GM18520 (cell line): ENCODE data around the gene DOK4.
A peak's percentile ranks its signal among the peaks of the same experiment; 100 is the strongest.
"Not testable (repeated sequence)": the region's sequence is repeated elsewhere in the genome, so short reads cannot be mapped to it uniquely, and the experiment has no call there.

Experiments
- ATAC-seq: cut with Tn5 transposase; IDR thresholded peaks from one replicate; pipeline ENCODE4 v1.9.1; 2021; ENCODE audit not compliant: unreplicated experiment

The DOK4 gene

DNA sequence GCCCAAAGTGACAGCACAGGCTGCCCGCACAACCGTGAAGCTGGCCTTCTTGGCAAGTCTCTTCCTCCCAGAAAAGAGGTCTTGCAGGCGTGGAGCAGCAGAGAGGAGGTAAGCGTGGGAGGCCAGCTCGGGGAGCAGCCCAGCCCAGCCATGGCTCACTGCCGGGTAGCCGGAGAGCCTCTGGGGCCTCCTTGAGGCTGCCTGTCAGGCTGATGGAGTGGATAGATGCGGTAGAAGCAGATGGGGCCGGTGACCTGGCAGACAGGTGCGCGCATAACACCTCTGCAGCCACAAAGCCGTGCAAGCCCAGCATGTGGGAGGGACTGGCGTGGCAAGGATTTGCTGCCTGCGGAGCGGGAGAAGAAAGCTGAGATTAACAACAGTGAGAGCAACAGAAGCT, 17.1 kb upstream of the DOK4 start:
- ATAC-seq: no peak

- no peak for ATAC-seq
Measured at GRCh38 chr16:57502048-57502775, 15.9 kb upstream of the DOK4 start.

DNA sequence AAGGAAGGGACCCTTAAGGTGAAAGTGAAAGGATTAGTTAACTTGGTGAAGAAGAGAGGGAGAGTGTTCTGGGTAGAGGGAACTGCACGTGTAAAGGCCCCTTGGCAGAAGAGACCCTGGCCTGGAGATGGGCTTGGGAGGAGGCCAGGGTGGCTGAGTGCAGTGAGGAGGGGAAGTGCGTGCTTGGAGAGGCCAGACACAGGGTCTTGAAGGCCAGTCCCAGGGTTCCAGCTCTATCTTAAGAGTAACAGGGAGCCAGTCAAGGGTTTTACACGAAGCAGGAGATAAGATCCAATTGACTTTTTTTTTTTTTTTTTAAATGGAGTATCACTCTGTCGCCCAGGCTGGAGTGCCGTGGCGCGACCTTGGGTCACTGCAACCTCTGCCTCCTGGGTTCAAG, 15.2 kb upstream of the DOK4 start:
- ATAC-seq: no peak

GRCh38 chr16:57500578-57501111, 14.4 kb upstream of the DOK4 start:
- no peak for ATAC-seq

GRCh38 chr16:57499941-57500340, 13.6 kb upstream of the DOK4 start:
- not testable (repeated sequence) for ATAC-seq

GRCh38 chr16:57498031-57498430, 11.7 kb upstream of the DOK4 start:
- ATAC-seq: no peak

DNA sequence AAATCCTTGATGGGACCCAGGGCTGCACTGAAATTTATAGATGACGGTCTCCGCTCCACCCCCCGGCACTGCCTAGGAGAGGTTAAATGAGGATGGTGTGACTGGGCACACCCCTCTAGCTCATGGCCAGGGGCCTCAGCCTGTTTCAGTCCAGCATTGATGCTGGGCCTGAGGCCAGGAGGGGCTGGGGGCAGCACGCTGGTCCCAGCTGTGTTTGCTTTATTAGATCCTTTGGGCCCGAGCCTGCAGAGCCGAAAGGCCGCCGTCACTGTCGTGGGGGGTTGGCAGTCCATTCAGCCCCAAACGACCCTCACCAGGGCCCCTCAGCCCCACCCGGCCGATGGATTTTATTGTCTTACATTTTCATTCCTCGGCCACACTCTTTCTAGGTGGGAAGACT, 10.8 kb upstream of the DOK4 start:
- no peak for ATAC-seq

GRCh38 chr16:57493767-57494166, 7.5 kb upstream of the DOK4 start:
- ATAC-seq: no peak

DNA sequence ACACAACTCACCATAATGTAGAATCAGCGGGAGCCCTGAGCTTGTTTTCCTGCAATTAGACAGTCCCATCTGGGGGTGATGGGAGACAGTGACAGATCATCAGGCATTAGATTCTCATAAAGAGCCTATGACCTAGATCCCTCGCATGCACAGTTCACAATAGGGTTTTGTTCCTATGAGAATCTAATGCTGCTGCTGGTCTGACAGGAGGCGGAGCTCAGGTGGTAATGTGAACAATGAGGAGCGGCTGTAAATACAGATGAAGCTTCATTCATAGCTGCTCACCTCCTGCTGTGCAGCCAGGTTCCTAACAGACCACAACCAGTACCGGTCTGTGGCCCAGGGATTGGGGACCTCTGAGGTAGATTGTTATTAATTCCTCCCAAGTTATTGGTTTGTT, 2.9 kb upstream of the DOK4 start:
- no peak for ATAC-seq

DNA sequence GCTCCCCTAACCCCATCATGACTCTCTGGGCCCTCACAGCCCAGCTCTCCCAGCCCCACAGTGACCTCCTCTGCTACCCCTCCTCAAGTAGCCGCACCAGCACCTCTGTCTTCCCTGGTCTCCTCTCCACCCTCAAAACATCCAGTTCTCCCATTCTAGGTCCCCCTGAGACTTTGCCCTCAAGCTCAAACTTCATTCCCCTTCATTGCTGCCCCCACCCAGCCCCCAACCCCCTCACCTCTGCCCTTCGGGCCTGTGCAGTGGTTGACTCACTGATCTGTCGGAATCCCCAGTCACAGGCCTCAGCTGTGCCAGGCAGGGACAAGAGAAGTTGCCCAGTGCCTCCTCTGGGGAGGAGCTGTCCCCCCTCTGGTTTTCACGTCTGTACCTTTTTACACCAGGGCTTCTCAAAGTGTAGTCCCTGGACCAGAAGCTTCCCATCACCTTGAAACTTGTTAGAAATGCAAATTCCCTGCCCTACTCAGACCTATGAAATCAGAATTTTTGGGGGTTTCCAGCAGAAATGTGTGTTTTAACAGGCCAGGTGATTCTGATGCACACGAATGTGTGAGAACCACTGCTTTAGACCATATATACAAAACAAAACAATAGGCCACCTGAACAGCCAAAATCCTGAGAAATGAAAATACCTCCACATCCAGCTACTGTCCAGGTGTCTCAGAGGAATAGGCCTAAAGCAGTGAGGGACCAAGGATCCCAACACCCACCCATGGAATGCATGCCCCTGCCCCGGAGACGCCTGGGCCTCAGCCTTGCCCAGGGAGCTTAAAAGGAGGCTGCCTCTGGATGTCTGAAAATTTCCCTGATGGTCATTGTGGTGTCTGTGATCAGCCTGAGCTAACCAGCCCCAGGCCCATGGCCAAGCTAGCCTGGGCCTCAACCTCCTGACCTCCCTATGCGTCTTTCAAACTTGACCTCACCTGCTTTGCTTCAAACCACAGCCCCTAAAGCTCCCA, 853 bp upstream of the DOK4 start:
- ATAC-seq: peak; percentile 38

DNA sequence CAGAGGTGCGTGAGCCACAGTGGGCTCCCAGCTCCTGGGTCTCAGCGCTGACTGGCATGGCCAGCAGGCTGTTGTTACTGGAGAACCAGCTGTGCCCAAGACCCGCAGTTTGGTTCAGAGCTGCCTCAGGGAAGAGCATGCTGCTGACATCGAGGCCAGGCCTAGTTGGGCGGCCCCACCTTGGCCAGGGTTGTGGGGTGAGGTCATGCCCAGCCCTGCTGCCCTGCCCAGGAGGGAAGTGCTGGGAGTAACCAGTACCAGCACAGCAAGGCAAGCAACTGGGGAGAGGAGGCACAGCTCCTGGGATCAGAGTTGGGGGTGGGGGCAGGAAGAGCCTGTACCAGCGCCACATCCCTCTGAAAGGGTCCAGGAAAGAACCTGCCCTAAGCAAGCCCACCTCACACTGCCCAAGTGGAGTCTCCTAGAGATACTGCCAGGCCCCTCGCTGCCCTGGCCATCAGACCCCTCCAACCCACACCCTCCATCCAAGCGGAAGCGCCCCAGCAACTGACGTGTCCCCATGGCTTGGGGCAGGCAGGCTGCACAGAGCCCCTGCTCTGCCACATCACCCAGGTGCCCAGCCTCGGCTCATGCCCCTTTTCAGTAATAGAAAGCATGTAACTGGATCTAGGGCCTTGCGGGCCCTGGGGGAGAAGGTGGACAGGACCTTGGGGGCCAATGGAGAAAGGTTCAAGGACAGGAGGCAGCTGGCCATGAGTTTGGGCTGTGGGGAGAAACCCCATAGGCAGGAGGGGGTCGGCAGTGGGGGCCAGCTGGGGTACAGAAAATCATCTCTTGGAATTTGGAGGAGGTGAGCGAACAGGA, 990 bp downstream of the DOK4 start:
- ATAC-seq: no peak

DNA sequence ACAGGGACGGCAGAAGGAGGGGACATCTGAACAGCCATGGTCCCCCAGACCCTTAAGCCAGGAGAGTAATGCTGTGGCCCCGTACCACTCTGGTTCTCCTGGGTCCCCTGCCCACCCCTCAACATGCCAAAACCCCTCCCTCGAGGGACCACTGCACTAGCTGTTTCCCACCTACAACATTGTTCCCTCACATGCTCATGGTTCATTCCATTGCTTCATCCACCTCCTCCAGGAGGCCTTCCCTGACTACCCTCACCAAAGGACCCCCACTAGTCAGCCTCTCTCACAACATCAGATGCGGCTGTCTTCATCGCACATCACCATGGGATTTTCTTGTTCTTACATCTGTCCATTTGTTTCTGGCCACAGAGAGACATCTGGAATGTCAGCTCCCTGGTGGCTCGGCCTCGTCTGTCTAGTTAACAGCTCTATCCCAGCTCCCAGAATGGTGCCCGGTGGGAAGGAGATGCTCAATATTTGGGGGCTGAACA, 1.7 kb downstream of the DOK4 start:
- no peak for ATAC-seq

DNA sequence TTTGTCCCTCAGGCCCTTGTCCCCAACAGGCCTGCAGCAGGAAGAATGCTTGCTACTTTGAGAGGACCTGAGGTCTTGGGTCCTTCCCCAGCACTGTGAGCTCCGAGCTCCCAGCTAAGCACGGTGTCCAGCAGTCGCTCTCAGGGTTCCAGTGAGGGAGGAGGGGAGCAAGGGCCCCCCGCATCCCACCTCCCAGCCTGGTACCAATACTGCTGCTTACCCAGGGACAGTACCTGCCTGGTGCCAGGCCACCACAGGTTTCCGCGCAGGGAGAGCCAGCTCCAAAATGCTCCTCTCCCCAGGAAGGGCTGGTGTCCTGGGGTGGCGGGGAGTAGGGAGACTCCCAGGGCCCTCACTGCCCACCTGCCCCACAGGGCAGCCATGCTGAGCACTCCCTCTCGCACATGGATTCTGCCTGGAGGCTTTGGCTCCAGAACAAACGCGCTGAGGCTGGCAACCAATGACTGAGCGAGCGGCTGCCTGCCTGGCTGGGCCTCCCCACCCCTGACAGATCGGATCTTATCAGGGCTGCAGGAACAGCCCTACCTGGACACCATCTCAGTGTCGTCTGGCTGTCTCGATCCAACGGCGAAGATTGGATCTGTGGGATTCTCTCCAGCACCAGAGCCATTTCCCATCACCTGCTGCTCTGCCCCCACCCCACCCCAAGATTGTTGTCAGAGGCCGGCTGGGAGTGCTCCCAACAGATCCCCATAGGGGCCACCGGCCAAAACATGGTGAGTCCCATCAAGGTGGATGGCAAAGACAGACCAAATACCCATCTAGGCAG, 2.4 kb downstream of the DOK4 start:
- ATAC-seq: no peak

GRCh38 chr16:57482845-57483545, 3.3 kb downstream of the DOK4 start:
- no peak for ATAC-seq

- no peak for ATAC-seq
Measured at GRCh38 chr16:57481421-57481820, 4.9 kb downstream of the DOK4 start.

- ATAC-seq: no peak
Measured at GRCh38 chr16:57480754-57481230, 5.5 kb downstream of the DOK4 start.

GRCh38 chr16:57479976-57480753, 6.1 kb downstream of the DOK4 start:
- ATAC-seq: no peak

GRCh38 chr16:57479205-57479975, 6.9 kb downstream of the DOK4 start:
- ATAC-seq: no peak
